Fibroblast of skin of right biceps (primary cell): ENCODE measurements around the gene GDA.
"Not testable (repeated sequence)": the region's sequence is repeated elsewhere in the genome, so short reads cannot be mapped to it uniquely, and the experiment has no call there.

Experiments used
- DNase-seq: peaks from one replicate; pipeline ENCODE4 v3.0.0-alpha.2; 2013

The GDA gene

GRCh38 chr9:72289401-72289800, 140.2 kb downstream of the GDA start:
- no peak for DNase-seq

- no peak for DNase-seq
Measured at GRCh38 chr9:72290311-72290710, 141.1 kb downstream of the GDA start.

- not testable (repeated sequence) for DNase-seq
Measured at GRCh38 chr9:72291576-72291975, 142.3 kb downstream of the GDA start.

GRCh38 chr9:72292256-72292682, 143.0 kb downstream of the GDA start:
- peak; percentile 44 for DNase-seq

GRCh38 chr9:72292874-72293607, 143.8 kb downstream of the GDA start:
- DNase-seq, result peak; percentile 94

- DNase-seq, result no peak
Measured at GRCh38 chr9:72294936-72295335, 145.7 kb downstream of the GDA start.

- DNase-seq, result no peak
Measured at GRCh38 chr9:72297516-72297915, 148.3 kb downstream of the GDA start.

- no peak for DNase-seq
Measured at GRCh38 chr9:72299017-72299603, 149.9 kb downstream of the GDA start.

GRCh38 chr9:72300873-72301272, 151.6 kb downstream of the GDA start:
- no peak for DNase-seq
